ENCODE results near the gene KRT15. TPM values are rescaled to one million over a fixed set of nuclear protein-coding genes. Genes with fewer than 3 reads are reported as not detected.

KRT15 gene
- total RNA-seq, 4 donors from 2014 or later, result 0.42 to 4.2 (median 0.78) TPM; not detected in 1

DNA sequence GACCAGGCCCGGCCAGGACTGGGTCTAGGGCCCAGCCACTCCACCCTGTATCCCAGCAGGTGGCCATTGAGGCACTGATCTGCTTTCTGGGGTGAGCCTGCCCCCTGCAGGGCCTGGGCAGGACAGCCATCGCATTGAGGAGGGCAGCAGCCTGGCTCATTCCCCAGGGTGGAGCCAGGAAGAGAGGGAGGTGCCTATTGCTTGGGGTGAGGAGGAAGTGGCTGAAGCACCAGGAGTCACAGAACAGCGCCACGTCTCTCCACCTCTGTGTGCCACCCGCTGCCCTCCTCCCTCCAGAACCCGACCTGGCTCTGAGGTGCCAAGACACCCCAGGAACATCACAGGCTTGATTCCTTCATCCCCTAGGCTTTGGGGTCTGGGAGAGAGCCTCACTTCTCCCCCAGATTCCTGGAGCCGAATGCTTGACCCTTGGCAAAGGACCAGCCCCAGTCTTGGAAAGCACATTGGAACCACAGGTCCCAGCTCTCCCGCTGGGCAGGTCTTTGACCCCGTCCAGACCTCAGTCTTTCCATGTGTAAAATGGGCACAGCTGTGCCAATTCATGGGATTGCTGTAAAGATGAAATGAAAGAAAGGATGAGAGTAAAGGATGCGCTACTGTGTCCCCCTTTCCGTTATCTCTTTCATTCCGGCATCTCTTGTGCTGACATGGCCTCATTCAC is 21.7 kb downstream of the KRT15 start:
- Histone ChIP-seq H3K36me3 (no peaks in the 10 kb centered on the region), H3K27me3 (no peaks in the 10 kb centered on the region), H3K4me3 (no peak overlapping the region), H3K27ac (no peak overlapping the region), H3K9me3 (no peaks in the 10 kb centered on the region), H3K4me1 (peaks cover 0 to 31% (median 7%) of the 10 kb centered on the region in 4 donors)
- 62 to 77% methylated on average over 10 to 12 of the region's 12 CpGs for WGBS, 2 donors
- TF ChIP-seq POLR2A (IDR thresholded peaks at IDR 0.05) (no peak), CTCF (IDR thresholded peaks at IDR 0.05) (peak; percentile 10 to 55 (median 43)), EP300 (IDR thresholded peaks at IDR 0.05) (no peak)
- DNase-seq (ENCODE audit: low spot score in 2 of 2), result peak in 1 of 2 donors; percentile 32

DNA sequence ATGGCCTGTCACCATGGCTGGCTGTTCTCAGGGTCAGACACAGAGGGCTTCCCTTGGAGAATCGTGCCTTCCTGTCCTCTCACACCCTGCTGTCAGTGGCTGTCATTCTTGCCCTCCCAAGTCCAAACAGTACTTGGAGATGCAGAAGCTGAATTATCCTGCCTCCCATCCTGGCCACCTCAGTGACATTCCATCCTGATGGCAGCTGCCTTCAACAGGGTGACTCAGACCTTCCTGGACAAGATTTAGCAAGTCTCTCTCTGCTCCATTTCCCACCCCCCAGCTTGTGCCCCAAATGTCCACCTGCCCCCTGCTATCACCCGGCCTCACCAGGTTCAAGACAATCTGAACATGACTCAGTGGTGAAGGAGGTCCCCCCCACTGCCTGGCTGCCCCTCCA is 24.2 kb downstream of the KRT15 start:
- no peaks in the 10 kb centered on the region for H3K9me3 ChIP-seq
- H3K27ac ChIP-seq, result no peak overlapping the region
- H3K36me3 ChIP-seq, result no peaks in the 10 kb centered on the region
- peaks cover 0 to 36% (median 7%) of the 10 kb centered on the region in 4 donors for H3K4me1 ChIP-seq
- no peak overlapping the region for H3K4me3 ChIP-seq
- no peaks in the 10 kb centered on the region for H3K27me3 ChIP-seq
- TF ChIP-seq CTCF (IDR thresholded peaks at IDR 0.05), result no peak
- TF ChIP-seq POLR2A (IDR thresholded peaks at IDR 0.05), result no peak
- TF ChIP-seq EP300 (IDR thresholded peaks at IDR 0.05), result no peak
- DNase-seq (ENCODE audit: low spot score in 2 of 2), result no peak
- 58 to 62% methylated on average over 2 of the region's 2 CpGs for WGBS, 2 donors

DNA sequence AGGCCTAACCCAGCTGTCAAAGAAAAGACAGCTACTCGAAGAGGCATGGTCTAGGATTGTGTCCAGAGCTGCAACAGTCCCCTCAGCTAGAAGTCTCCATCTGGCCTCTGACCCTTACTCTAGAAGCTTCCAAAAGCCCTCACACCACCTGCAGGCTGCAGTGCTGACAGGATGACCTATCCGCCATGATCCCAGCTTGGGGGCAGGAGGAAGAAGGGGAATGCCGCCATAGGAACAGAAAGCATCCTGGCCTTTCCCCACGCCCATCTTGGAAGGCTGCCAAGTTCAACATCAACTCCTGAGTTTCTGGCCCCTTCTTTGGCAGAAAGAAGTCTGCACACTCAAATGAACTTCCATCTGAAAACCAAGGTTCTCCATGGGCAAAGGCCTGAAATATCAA is 25.9 kb downstream of the KRT15 start:
- 21 to 26% methylated on average over 4 of the region's 4 CpGs for WGBS, 2 donors
- Histone ChIP-seq H3K27ac (peak overlapping the region in 2 of 4 donors; percentile 30 to 73), H3K4me1 (peaks cover 0 to 29% (median 7%) of the 10 kb centered on the region in 4 donors), H3K27me3 (no peaks in the 10 kb centered on the region), H3K9me3 (no peaks in the 10 kb centered on the region), H3K4me3 (no peak overlapping the region), H3K36me3 (no peaks in the 10 kb centered on the region)
- DNase-seq (ENCODE audit: low spot score in 2 of 2), result no peak
- TF ChIP-seq CTCF (IDR thresholded peaks at IDR 0.05), result no peak
- no peak for TF ChIP-seq POLR2A (IDR thresholded peaks at IDR 0.05)
- TF ChIP-seq EP300 (IDR thresholded peaks at IDR 0.05), result no peak

GRCh38 chr17:41492351-41492750 is 26.3 kb downstream of the KRT15 start:
- peak in 1 of 2 donors; percentile 77 for DNase-seq (ENCODE audit: low spot score in 2 of 2)
- Histone ChIP-seq H3K27me3 (no peaks in the 10 kb centered on the region), H3K4me3 (no peak overlapping the region), H3K9me3 (no peaks in the 10 kb centered on the region), H3K36me3 (no peaks in the 10 kb centered on the region), H3K4me1 (peaks cover 0 to 29% (median 7%) of the 10 kb centered on the region in 4 donors), H3K27ac (peak overlapping the region in 2 of 4 donors; percentile 30 to 73)
- WGBS, 2 donors, result 13 to 19% methylated on average over 6 of the region's 6 CpGs
- TF ChIP-seq CTCF (IDR thresholded peaks at IDR 0.05) (no peak), EP300 (IDR thresholded peaks at IDR 0.05) (peak in 1 of 2 donors; percentile 73)

- no peak overlapping the region for H3K4me3 ChIP-seq
- DNase-seq (ENCODE audit: low spot score in 2 of 2), result no peak
- peaks cover 0 to 23% (median 7%) of the 10 kb centered on the region in 4 donors for H3K4me1 ChIP-seq
- no peaks in the 10 kb centered on the region for H3K9me3 ChIP-seq
- H3K27ac ChIP-seq, result peak overlapping the region in 1 of 4 donors; percentile 73
- H3K36me3 ChIP-seq, result no peaks in the 10 kb centered on the region
- TF ChIP-seq EP300 (IDR thresholded peaks at IDR 0.05), result no peak
- no peak for TF ChIP-seq POLR2A (IDR thresholded peaks at IDR 0.05)
- no peak for TF ChIP-seq CTCF (IDR thresholded peaks at IDR 0.05)
- no peaks in the 10 kb centered on the region for H3K27me3 ChIP-seq
- WGBS, 2 donors, result 94 to 100% methylated on average over 2 of the region's 2 CpGs
These were observed 27.2 kb downstream of the KRT15 start for GRCh38 chr17:41491476-41491875.

All from tibial nerve (tissue), 4 donors.